Esophagus (tissue), 2 donors: ENCODE results near the gene ARHGAP24. TPM values are rescaled to one million over a fixed set of nuclear protein-coding genes. Genes with fewer than 3 reads are reported as not detected.
"Not testable (repeated sequence)": the region's sequence is repeated elsewhere in the genome, so short reads cannot be mapped to it uniquely, and the experiment has no call there.

Source experiments
- H3K27ac ChIP-seq, 2 donors: one replicate each; pipeline ENCODE4 v1.5.1; 2013; ENCODE audit warnings: low read depth in 2 of 2, mild to moderate bottlenecking in 2 of 2, inconsistent platforms in 1 of 2, low read length in 1 of 2, moderate library complexity in 1 of 2
- H3K27me3 ChIP-seq, 2 donors: one replicate each; pipeline ENCODE4 v1.6.1; 2013; ENCODE audit warnings: low read length in 2 of 2, control low read depth in 1 of 2, mild to moderate bottlenecking in 1 of 2; ENCODE audit not compliant: insufficient read depth in 2 of 2, control insufficient read depth in 1 of 2
- H3K36me3 ChIP-seq, 2 donors: one replicate each; pipeline ENCODE4 v1.6.1; 2013; ENCODE audit warnings: low read length in 1 of 2; ENCODE audit not compliant: control insufficient read depth in 2 of 2, insufficient read depth in 2 of 2
- H3K4me1 ChIP-seq, 2 donors: one replicate each; pipeline ENCODE4 v1.6.1; 2013; ENCODE audit warnings: low read length in 1 of 2; ENCODE audit not compliant: control insufficient read depth in 2 of 2, insufficient read depth in 2 of 2
- H3K4me3 ChIP-seq, 2 donors: one replicate each; pipeline ENCODE4 v1.5.1; 2013; ENCODE audit warnings: low read length in 2 of 2, mild to moderate bottlenecking in 2 of 2, low read depth in 1 of 2, moderate library complexity in 1 of 2
- H3K9me3 ChIP-seq, 2 donors: one replicate each; pipeline ENCODE4 v1.6.1; 2013; ENCODE audit warnings: mild to moderate bottlenecking in 2 of 2, low read depth in 1 of 2, low read length in 1 of 2, moderate library complexity in 1 of 2; ENCODE audit not compliant: control insufficient read depth in 2 of 2, insufficient read depth in 1 of 2
- WGBS, 2 donors: extraction: QIAGEN DNeasy Blood & Tissue Kit; methylation state at CpG; one replicate each; pipeline ENCODE4 v1.1.7; 2013; 5-methylcytosine and 5-hydroxymethylcytosine counted together
- polyA plus RNA-seq, 2 donors: library from polyadenylated mRNA; stranded (reverse); fragments of 200-250 nt; gene quantifications; one replicate each; pipeline ENCODE4 v1.2.3, GENCODE V29; 2013
- donor health status: healthy with polysubstance abuse.
- donor health status: Bipolar disorder and iron deficiency.

The ARHGAP24 gene
- polyA plus RNA-seq, 2 donors = 2.0 to 2.8 TPM

- Histone ChIP-seq H3K4me1 (no peaks in the 10 kb centered on the region), H3K4me3 (no peak overlapping the region), H3K9me3 (no peaks in the 10 kb centered on the region), H3K27me3 (no peaks in the 10 kb centered on the region), H3K27ac (no peak overlapping the region), H3K36me3 (no peaks in the 10 kb centered on the region)
- WGBS, 2 donors = 87 to 92% methylated on average over 7 of the region's 7 CpGs
These were observed 341.0 kb downstream of the ARHGAP24 start for GRCh38 chr4:85815796-85816459.

DNA sequence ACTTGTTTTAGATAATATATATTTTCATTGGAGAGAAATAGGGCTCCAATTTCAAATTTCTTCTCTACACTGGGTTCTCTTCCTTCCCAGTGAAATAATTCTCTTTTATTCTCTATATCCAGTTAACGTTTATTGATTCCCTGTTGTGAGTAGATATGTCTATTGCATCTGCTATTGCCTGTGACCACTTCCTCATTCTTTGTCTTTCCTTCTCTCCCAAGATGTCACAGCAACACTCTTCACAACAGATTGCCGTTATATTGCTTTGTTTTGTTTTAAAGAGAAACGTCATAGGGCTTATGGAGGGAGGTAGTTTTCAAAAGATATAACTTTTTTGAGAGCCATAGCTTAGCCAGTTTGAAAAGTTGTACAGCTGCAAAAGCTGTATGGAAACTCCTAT lies 343.8 kb downstream of the ARHGAP24 start:
- no peaks in the 10 kb centered on the region for H3K36me3 ChIP-seq
- no peaks in the 10 kb centered on the region for H3K4me1 ChIP-seq
- no peak overlapping the region for H3K27ac ChIP-seq
- H3K9me3 ChIP-seq = no peaks in the 10 kb centered on the region
- WGBS, 2 donors = 58 to 69% methylated on average over 3 of the region's 3 CpGs
- H3K4me3 ChIP-seq = no peak overlapping the region
- no peaks in the 10 kb centered on the region for H3K27me3 ChIP-seq

DNA sequence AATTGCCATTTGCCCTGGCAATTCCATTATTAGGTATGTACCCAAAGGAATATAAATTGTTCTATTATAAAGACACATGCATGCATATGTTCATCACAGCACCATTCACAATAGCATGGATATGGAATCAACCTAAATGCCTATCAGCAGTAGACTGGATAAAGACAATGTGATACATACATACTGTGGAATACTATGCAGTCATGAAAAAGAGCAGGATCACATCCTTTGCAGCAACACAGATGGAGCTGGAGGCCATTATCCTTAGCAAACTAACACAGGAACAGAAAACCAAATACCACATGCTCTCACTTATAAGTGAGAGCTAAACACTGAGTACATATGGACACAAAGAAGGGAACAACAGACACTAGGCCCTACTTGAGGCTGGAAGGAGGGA lies 345.2 kb downstream of the ARHGAP24 start:
- H3K27me3 ChIP-seq, H3K36me3 ChIP-seq, H3K4me3 ChIP-seq, H3K4me1 ChIP-seq, H3K27ac ChIP-seq, H3K9me3 ChIP-seq: not testable (repeated sequence)

DNA sequence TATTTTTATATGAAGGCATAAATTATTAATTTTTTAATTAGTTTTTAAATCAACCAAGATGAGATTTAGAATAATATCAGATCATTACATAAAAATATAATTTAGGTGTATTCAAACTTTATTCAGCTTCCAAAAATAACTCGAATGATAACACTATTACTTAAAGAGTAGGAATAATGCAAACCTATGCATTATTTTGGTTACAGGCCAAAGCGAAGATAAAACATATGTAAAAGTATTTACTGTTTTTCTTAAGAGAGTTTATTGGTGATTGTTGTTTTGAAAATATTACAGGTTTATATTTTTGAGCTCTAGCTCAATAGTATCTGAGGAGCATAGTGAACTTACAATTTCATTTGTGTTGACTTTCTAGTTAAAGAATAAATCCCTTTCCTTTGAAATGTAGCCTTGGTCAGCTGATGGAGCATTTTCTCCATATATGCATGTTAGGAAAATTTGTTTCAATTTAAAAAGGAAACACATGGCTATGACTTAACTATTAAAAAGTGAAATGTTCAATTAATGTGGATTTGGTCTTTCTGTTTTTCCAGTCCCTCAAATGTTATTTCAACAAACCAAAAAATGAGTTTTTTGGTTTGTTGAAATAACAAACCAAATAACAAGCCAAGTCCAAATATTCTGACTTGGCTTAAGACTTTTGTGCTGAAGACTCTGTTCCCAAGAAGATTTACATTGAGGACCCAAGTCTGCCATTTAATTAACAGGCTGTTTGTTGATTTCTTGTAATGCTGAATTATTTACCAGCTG lies 346.9 kb downstream of the ARHGAP24 start:
- H3K36me3 ChIP-seq = no peaks in the 10 kb centered on the region
- no peak overlapping the region for H3K27ac ChIP-seq
- no peaks in the 10 kb centered on the region for H3K27me3 ChIP-seq
- WGBS, 2 donors = 92 to 93% methylated on average over 2 of the region's 2 CpGs
- no peaks in the 10 kb centered on the region for H3K9me3 ChIP-seq
- no peaks in the 10 kb centered on the region for H3K4me1 ChIP-seq
- no peak overlapping the region for H3K4me3 ChIP-seq

DNA sequence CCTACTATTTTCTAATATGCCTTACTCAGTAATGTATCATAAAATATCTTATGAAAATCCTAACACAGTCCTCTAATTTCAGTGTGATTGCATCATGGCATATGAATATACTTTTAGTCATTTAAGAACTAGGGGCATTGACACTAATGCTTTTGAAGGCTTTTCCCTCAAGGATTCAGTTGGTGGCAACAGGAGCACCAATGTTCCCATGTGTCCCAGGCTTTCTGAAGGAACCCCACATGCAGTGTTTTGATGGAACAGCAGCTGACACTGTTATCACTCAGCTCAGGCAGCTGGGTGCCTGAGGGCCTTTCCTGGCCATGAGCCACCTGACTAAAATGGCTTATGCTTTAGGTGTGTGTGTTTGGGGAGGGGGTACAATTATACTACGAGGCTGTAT lies 348.3 kb downstream of the ARHGAP24 start:
- Histone ChIP-seq H3K9me3 (no peaks in the 10 kb centered on the region), H3K27me3 (no peaks in the 10 kb centered on the region), H3K36me3 (no peaks in the 10 kb centered on the region), H3K27ac (no peak overlapping the region), H3K4me1 (no peaks in the 10 kb centered on the region), H3K4me3 (no peak overlapping the region)
- 36 to 47% methylated on average over 1 of the region's 1 CpG for WGBS, 2 donors

- H3K36me3 ChIP-seq = no peaks in the 10 kb centered on the region
- no peaks in the 10 kb centered on the region for H3K27me3 ChIP-seq
- 69% methylated on average over 5 of the region's 5 CpGs for WGBS, 2 donors
- no peaks in the 10 kb centered on the region for H3K9me3 ChIP-seq
- H3K4me1 ChIP-seq = no peaks in the 10 kb centered on the region
- no peak overlapping the region for H3K27ac ChIP-seq
- H3K4me3 ChIP-seq = no peak overlapping the region
These were observed 349.4 kb downstream of the ARHGAP24 start for GRCh38 chr4:85824166-85824945.

GRCh38 chr4:85826060-85826678 lies 351.2 kb downstream of the ARHGAP24 start:
- no peaks in the 10 kb centered on the region for H3K9me3 ChIP-seq
- no peak overlapping the region for H3K4me3 ChIP-seq
- H3K4me1 ChIP-seq = no peaks in the 10 kb centered on the region
- H3K27me3 ChIP-seq = no peaks in the 10 kb centered on the region
- WGBS, 2 donors = 35 to 52% methylated on average over 7 of the region's 7 CpGs
- H3K36me3 ChIP-seq = no peaks in the 10 kb centered on the region
- H3K27ac ChIP-seq = peak overlapping the region in 1 of 2 donors; percentile 29

DNA sequence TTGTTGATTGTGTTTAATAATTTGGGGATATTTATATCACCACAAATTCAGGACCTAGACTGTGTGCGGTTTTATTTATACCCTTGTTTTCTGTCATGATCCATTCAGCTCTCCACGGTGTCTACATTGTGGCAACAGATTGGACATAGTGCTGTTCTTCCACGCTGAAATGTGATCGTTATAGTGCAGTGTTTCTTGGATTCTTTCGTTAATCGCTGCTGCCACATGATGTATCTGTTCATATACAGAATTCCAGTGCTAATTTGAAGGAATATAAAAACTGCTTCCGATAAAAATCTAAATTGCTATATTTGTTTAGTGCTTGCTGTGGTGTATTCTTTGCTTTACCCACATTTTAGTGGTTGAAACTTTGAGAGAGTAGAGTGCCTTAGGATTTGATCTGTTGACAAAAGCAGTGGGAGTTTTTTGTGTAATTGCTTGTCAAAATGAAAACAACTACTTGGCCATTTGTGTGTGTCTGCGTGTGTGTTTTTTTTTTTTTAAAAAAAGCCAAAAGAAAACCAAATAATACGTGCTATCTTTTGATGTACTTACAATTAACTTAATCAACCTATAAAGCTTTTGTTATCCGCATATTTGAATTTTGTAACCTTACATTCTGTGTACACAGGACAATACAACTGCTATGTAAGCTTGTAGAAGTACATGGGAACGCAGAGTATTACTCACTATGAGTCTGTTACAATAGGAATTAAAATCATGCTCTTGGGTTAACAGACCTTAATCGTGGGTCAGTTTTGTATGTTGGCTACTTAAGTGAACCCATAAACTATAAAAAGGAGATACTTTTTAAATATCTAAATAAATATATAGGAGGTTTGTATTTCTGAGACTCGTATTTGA lies 353.3 kb downstream of the ARHGAP24 start:
- Histone ChIP-seq H3K4me1 (no peaks in the 10 kb centered on the region), H3K4me3 (no peak overlapping the region), H3K27ac (no peak overlapping the region), H3K36me3 (no peaks in the 10 kb centered on the region), H3K9me3 (no peaks in the 10 kb centered on the region), H3K27me3 (no peaks in the 10 kb centered on the region)
- 53 to 60% methylated on average over 13 of the region's 13 CpGs for WGBS, 2 donors
